Testis (tissue), 2 donors: ENCODE measurements around the gene ATXN7.

Source experiments
- CTCF ChIP-seq, 3 experiments: fragments of 450-650 bp in 2 of 3; fragments of 200-600 bp in 1 of 3; sonication (generic) in 1 of 3; IDR thresholded peaks; one replicate each; pipeline ENCODE4 v1.5.1; 2016 to 2019; ENCODE audit warnings: antibody characterized with exemption in 3 of 3, mild to moderate bottlenecking in 2 of 3, moderate library complexity in 1 of 3
- POLR2A ChIP-seq: fragments of 450-650 bp; IDR thresholded peaks from one replicate; pipeline ENCODE4 v1.6.1; 2017; ENCODE audit warnings: antibody characterized with exemption, mild to moderate bottlenecking, moderate library complexity

DNA sequence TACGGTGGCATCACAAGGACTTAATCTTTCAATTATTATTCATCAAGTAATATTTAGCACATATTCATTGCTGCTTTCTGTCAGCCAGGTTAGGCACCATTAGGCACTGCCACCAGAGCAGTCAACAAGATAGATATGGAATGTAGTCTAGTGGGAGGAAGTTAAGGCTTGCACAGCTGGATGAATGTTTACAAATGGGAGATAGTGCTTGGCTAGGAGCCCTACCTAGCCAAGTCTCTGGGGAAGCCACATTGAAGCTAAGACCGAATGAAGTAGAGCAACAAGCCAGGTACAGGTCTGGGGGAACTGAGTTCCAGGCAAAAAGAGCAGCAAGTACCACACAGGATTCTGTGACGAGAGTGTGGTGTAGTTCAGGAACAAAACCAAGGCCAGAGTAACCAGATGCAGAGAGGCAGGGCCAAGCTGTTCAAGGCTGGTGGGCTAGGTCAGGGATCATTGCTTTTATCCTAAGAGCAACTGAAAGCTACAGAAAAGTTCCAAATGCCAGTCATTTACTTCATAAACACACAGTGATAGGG lies 82.0 kb downstream of the ATXN7 start:
- TF ChIP-seq POLR2A (no peak), CTCF (IDR thresholded peaks at IDR 0.05) (no peak)
